Upper lobe of left lung (tissue), 6 donors: ENCODE data around the gene SLC5A11. TPM values are rescaled to one million over a fixed set of nuclear protein-coding genes. Genes with fewer than 3 reads are reported as not detected.

ENCODE experiments used
- ATAC-seq, 2 donors: fragments of 200-7000 bp; cut with Tn5 transposase; one replicate each; pipeline ENCODE4 v1.9.1; 2022; ENCODE audit warnings: mild to moderate bottlenecking in 2 of 2, moderate library complexity in 2 of 2; ENCODE audit not compliant: low FRiP score in 2 of 2
- DNase-seq, 2 donors: peaks; one replicate each; pipeline ENCODE4 v3.0.0-alpha.2; 2019 to 2020
- H3K27ac ChIP-seq, 4 donors: fragments of 200-600 bp; sonication (generic); one replicate each; pipeline ENCODE4 v1.5.1; 2016 to 2019
- H3K27me3 ChIP-seq, 4 donors: fragments of 200-600 bp; sonication (generic); one replicate each; pipeline ENCODE4 v1.5.1; 2017 to 2019
- H3K36me3 ChIP-seq, 4 donors: fragments of 200-600 bp; sonication (generic); one replicate each; pipeline ENCODE4 v1.5.1; 2016 to 2019
- H3K4me1 ChIP-seq, 4 donors: fragments of 200-600 bp; sonication (generic); one replicate each; pipeline ENCODE4 v1.5.1; 2018 to 2019
- H3K4me3 ChIP-seq, 4 donors: fragments of 200-600 bp; sonication (generic); one replicate each; pipeline ENCODE4 v1.5.1; 2017 to 2019; ENCODE audit warnings: mild to moderate bottlenecking in 2 of 4, moderate library complexity in 1 of 4
- H3K9me3 ChIP-seq, 4 donors: fragments of 200-600 bp; sonication (generic); one replicate each; pipeline ENCODE4 v1.5.1; 2018 to 2019
- EP300 ChIP-seq, 4 donors: sonication (generic); formaldehyde crosslinking; IDR thresholded peaks; one replicate each; pipeline ENCODE4 v1.5.1; 2017; ENCODE audit warnings: antibody characterized with exemption in 4 of 4, control low read depth in 2 of 4
- POLR2A ChIP-seq, 4 donors: fragments of 450-650 bp; IDR thresholded peaks; one replicate each; pipeline ENCODE4 v1.5.1; 2016 to 2017; ENCODE audit warnings: antibody characterized with exemption in 4 of 4, mild to moderate bottlenecking in 2 of 4
- POLR2AphosphoS5 ChIP-seq, 2 donors: sonication (generic); formaldehyde crosslinking; IDR thresholded peaks; one replicate each; pipeline ENCODE4 v1.5.1; 2017; ENCODE audit warnings: antibody characterized with exemption in 2 of 2
- WGBS, 2 donors: methylation state at CpG; one replicate each; pipeline ENCODE4 v1.1.5; 2017 to 2018; 5-methylcytosine and 5-hydroxymethylcytosine counted together
- total RNA-seq, 6 donors: library from RNA; depleted of rRNA in 4 of 6; stranded (reverse); fragments of >200 nt in 4 of 6; gene quantifications; one replicate each; pipeline versions ENCODE4 v1.1.0 to v1.2.1, GENCODE V29; 2016 to 2021
- TF ChIP-seq, protein P1 (sequence below), 6 experiments: fragments of 450-650 bp in 4 of 6; fragments of 200-600 bp in 2 of 6; sonication (generic) in 2 of 6; IDR thresholded peaks; one replicate each; pipeline ENCODE4 v1.5.1; 2016 to 2019; ENCODE audit warnings: antibody characterized with exemption in 6 of 6
- donor health status: DM: no; HTN: no; CAD: no; lungs with moderate emphysema.
- donor health status: DM: no; HTN: yes; CAD: no; lungs with severe emphysema.

The SLC5A11 gene
- total RNA-seq, 6 donors from 2014 or later = 0.15 to 0.86 (median 0.30) TPM; not detected in 3

- Histone ChIP-seq H3K27me3 (no peaks in the 10 kb centered on the region), H3K27ac (no peak overlapping the region), H3K36me3 (no peaks in the 10 kb centered on the region), H3K4me3 (no peak overlapping the region), H3K4me1 (no peaks in the 10 kb centered on the region), H3K9me3 (no peaks in the 10 kb centered on the region)
- ATAC-seq (no peak), DNase-seq (no peak)
- WGBS, 2 donors = 91 to 93% methylated on average over 3 of the region's 3 CpGs
- TF ChIP-seq, protein P1, sequence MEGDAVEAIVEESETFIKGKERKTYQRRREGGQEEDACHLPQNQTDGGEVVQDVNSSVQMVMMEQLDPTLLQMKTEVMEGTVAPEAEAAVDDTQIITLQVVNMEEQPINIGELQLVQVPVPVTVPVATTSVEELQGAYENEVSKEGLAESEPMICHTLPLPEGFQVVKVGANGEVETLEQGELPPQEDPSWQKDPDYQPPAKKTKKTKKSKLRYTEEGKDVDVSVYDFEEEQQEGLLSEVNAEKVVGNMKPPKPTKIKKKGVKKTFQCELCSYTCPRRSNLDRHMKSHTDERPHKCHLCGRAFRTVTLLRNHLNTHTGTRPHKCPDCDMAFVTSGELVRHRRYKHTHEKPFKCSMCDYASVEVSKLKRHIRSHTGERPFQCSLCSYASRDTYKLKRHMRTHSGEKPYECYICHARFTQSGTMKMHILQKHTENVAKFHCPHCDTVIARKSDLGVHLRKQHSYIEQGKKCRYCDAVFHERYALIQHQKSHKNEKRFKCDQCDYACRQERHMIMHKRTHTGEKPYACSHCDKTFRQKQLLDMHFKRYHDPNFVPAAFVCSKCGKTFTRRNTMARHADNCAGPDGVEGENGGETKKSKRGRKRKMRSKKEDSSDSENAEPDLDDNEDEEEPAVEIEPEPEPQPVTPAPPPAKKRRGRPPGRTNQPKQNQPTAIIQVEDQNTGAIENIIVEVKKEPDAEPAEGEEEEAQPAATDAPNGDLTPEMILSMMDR (IDR thresholded peaks at IDR 0.05) = no peak
- no peak for TF ChIP-seq POLR2A (IDR thresholded peaks at IDR 0.05)
- TF ChIP-seq EP300 (IDR thresholded peaks at IDR 0.05) = no peak
- no peak for TF ChIP-seq POLR2AphosphoS5 (IDR thresholded peaks at IDR 0.05)
Observed at GRCh38 chr16:24847358-24847664, 1.5 kb downstream of the SLC5A11 start.

GRCh38 chr16:24848065-24848464, 2.3 kb downstream of the SLC5A11 start:
- Histone ChIP-seq H3K4me1 (no peaks in the 10 kb centered on the region), H3K27ac (no peak overlapping the region), H3K4me3 (no peak overlapping the region), H3K36me3 (no peaks in the 10 kb centered on the region), H3K27me3 (no peaks in the 10 kb centered on the region), H3K9me3 (no peaks in the 10 kb centered on the region)
- TF ChIP-seq, protein P1 (IDR thresholded peaks at IDR 0.05) = no peak
- TF ChIP-seq POLR2AphosphoS5 (IDR thresholded peaks at IDR 0.05) = no peak
- TF ChIP-seq POLR2A (IDR thresholded peaks at IDR 0.05) = no peak
- TF ChIP-seq EP300 (IDR thresholded peaks at IDR 0.05) = no peak
- DNase-seq (no peak), ATAC-seq (no peak)
- 83 to 85% methylated on average over 5 of the region's 5 CpGs for WGBS, 2 donors

DNA sequence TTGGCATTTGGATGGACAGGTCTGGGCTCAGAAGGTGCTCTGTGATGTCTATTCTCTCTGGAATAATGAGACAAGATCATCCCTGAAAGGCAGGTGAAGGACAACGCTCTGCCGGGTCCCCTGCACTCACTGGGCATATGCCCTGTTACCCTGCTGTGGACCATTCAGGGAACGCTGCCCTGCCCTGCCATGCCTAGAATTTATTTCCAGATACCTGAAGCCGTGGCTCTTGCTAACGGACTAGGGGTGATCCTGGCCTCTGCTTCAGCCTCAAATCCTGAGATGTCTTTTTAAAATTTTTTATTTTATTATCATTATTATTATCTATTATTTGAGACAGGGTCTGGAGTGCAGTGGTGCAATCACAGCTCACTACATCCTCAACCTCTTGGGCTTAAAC, 3.9 kb downstream of the SLC5A11 start:
- H3K27ac ChIP-seq = no peak overlapping the region
- no peaks in the 10 kb centered on the region for H3K27me3 ChIP-seq
- 94% methylated on average over 5 of the region's 5 CpGs for WGBS, 2 donors
- H3K4me1 ChIP-seq = peaks cover 0 to 5% (median 0%) of the 10 kb centered on the region in 4 donors
- no peak overlapping the region for H3K4me3 ChIP-seq
- DNase-seq (no peak), ATAC-seq (no peak)
- H3K9me3 ChIP-seq = no peaks in the 10 kb centered on the region
- H3K36me3 ChIP-seq = no peaks in the 10 kb centered on the region
- TF ChIP-seq, protein P1 (IDR thresholded peaks at IDR 0.05) = no peak
- TF ChIP-seq EP300 (IDR thresholded peaks at IDR 0.05) (no peak), POLR2AphosphoS5 (IDR thresholded peaks at IDR 0.05) (no peak), POLR2A (IDR thresholded peaks at IDR 0.05) (no peak)

- no peaks in the 10 kb centered on the region for H3K36me3 ChIP-seq
- TF ChIP-seq POLR2A (IDR thresholded peaks at IDR 0.05) = no peak
- no peak for TF ChIP-seq EP300 (IDR thresholded peaks at IDR 0.05)
- TF ChIP-seq, protein P1 (IDR thresholded peaks at IDR 0.05) = no peak
- no peak for TF ChIP-seq POLR2AphosphoS5 (IDR thresholded peaks at IDR 0.05)
- peaks cover 0 to 5% (median 0%) of the 10 kb centered on the region in 4 donors for H3K4me1 ChIP-seq
- ATAC-seq = no peak
- no peak overlapping the region for H3K4me3 ChIP-seq
- H3K27me3 ChIP-seq = no peaks in the 10 kb centered on the region
- 74 to 80% methylated on average over 7 to 9 of the region's 9 CpGs for WGBS, 2 donors
- DNase-seq = no peak
- H3K9me3 ChIP-seq = no peaks in the 10 kb centered on the region
- H3K27ac ChIP-seq = no peak overlapping the region
Observed at GRCh38 chr16:24850289-24850938, 4.7 kb downstream of the SLC5A11 start.

GRCh38 chr16:24851700-24852099, 5.9 kb downstream of the SLC5A11 start:
- no peak overlapping the region for H3K27ac ChIP-seq
- TF ChIP-seq POLR2AphosphoS5 (IDR thresholded peaks at IDR 0.05) (no peak), POLR2A (IDR thresholded peaks at IDR 0.05) (no peak), EP300 (IDR thresholded peaks at IDR 0.05) (no peak)
- TF ChIP-seq, protein P1 (IDR thresholded peaks at IDR 0.05) = no peak
- peaks cover 0 to 5% (median 0%) of the 10 kb centered on the region in 4 donors for H3K4me1 ChIP-seq
- DNase-seq (no peak), ATAC-seq (no peak)
- WGBS, 2 donors = 57 to 68% methylated on average over 8 of the region's 8 CpGs
- H3K4me3 ChIP-seq = no peak overlapping the region
- H3K27me3 ChIP-seq = no peaks in the 10 kb centered on the region
- no peaks in the 10 kb centered on the region for H3K9me3 ChIP-seq
- no peaks in the 10 kb centered on the region for H3K36me3 ChIP-seq
